Measurements from ENCODE around the gene NDUFS8. TPM values are rescaled to one million over a fixed set of nuclear protein-coding genes. Genes with fewer than 3 reads are reported as not detected.
A peak's percentile ranks its signal among the peaks of the same experiment; 100 is the strongest.

The NDUFS8 gene
- polyA plus RNA-seq, 4 donors, result 58.9 to 120 (median 74.8) TPM

- no peak for DNase-seq (ENCODE audit: low read depth in 4 of 4, low spot score in 3 of 4)
Measured at GRCh38 chr11:68002938-68003845, 27.3 kb upstream of the NDUFS8 start.

DNA sequence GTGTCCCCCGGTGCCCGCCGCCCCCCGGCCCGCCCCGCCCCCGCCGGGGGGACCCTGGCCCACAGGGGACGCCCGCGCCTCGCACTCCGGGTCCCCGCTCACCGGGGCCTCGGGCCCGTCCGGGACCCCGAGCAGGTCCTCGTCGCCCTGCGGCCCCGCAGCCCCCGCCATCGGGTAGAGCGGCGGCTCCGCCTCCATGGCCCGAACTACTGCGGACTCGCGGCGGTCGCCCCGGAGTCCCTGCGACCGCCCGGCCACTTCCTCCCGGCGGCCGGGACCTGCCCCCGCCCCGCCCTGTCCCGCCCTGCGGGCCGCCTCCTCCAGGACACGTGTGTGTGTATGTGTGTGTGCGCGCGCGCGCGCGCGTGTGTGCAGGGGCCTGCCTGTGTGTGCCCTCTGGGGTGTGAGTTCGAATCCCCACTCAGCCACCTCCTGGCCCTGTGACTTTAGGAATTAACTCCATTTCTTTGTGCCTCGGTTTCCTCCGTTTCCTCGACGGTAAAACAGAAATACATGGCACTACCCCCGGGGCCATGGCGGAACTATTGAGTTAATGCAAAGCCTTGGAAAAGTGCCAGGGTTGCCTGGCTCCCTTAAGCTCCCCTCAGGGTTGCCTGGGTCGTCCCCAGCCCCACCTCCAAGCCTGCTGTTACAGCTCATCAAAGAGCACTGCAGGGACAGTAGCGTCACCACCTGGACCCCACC is 26.5 kb upstream of the NDUFS8 start, which contains the start of gene UNC93B1:
TSS of gene UNC93B1 (minus strand) at position 252 of the 705 bp plus-strand sequence. CDS start at position 198, 54 bp downstream.
- DNase-seq (ENCODE audit: low read depth in 4 of 4, low spot score in 3 of 4), result peak in 2 of 4 donors; percentile 50

DNA sequence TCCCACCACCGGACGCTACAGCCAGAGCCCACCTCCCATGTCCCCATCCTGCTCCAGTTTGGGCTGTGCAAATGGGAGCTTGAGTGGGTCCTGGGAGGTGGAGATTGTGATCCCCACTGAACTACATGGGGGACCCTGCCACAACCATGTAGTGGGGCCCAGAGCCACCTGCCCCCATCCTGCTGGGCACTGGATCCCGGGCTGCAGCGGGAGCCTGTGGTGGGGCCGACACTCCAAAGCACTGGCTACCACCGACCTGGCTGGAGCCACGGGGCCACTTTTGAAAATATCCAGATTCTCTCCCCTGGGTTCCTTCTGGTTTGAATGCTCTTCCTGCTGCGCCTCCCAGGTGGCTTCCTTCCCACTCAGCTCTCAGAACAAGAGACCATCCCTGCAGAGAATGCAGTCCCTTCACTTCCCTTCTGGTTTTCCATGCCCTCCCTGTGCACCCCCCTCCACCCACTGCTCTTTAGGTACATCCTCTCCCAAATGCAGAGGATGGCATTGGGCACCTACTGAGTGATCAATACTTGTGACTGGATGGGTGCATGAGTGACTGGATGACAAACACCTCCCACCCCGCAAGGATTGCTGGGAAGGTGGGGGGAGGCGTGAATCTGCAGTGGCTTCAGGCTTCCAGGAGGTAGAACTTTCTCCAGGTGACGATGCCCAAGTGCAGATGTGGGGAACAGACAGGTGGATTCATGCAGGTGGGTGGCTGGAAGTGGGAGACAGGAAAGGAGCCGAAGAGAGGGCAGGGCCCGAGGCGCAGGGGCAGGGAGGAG is 25.7 kb upstream of the NDUFS8 start:
- DNase-seq (ENCODE audit: low read depth in 4 of 4, low spot score in 3 of 4), result no peak

DNA sequence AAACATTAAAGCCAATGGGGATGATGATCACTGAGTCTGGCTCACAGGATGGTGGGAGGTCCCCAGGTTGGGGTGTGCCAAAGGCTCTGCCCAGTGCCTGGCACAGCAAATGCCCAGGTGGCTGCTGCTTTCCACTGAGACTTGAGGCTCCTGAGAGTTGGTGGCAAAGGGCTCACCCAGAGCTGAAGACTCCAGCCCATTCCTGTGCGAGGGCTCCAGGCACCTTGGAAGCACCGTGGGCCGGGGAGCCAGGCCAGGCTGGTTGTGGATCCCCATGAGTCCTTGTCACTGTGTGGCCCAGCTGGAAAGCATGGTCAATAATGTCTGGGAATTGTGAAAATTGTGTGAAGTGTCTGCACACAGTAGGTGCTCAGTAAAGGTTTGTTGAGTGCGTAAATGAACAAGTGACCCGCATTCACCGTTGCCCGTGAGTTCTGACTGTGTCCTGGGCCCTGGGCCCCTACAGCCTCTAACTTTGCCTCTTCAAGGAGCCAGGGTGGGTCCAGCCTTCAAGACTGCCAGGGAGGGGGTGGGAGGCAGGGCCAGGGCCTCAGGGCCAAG is 23.8 kb upstream of the NDUFS8 start:
- no peak for DNase-seq (ENCODE audit: low read depth in 4 of 4, low spot score in 3 of 4)

DNA sequence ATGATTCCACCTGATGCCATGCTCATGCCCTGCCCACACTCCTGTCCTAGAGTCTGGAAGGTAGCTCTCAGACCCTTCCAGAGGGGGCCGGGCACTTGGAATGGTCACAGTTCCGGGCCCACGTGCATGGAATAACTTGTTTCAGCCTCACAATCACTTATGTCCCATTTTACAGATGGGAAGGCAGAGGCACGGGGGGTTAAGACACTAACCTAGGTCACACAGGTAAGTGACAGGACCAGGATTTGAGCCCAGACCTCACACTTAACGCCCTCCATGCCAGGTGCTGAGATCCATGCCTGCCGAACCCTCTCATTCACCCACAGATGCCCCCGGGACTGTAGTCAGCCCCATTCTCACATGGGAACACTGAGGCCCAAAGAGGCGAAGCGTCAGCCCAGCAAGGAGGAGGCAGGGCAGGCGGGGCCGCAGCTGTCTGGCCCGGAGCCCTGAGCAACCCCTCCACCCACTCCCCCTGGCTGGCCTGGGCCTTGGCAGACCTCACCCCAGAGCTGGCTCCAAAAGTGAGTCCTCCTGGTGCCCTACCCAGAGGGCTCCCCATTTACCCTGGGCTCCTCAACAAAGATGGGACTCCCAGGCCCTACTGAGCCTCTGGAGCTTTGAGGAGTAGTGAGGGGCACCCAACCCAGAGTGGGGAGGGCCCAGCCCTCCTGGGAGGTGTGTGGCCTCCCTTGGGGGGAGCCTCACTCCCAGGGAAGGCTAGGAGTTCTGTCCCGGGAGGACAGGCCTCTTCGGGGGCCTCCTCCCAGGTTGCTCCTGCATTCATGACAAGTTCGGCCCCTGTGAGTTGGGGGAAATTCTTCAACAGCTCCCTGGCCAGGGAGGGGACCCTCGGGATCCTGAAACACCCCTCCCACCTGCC is 22.7 kb upstream of the NDUFS8 start:
- DNase-seq (ENCODE audit: low read depth in 4 of 4, low spot score in 3 of 4), result no peak

DNA sequence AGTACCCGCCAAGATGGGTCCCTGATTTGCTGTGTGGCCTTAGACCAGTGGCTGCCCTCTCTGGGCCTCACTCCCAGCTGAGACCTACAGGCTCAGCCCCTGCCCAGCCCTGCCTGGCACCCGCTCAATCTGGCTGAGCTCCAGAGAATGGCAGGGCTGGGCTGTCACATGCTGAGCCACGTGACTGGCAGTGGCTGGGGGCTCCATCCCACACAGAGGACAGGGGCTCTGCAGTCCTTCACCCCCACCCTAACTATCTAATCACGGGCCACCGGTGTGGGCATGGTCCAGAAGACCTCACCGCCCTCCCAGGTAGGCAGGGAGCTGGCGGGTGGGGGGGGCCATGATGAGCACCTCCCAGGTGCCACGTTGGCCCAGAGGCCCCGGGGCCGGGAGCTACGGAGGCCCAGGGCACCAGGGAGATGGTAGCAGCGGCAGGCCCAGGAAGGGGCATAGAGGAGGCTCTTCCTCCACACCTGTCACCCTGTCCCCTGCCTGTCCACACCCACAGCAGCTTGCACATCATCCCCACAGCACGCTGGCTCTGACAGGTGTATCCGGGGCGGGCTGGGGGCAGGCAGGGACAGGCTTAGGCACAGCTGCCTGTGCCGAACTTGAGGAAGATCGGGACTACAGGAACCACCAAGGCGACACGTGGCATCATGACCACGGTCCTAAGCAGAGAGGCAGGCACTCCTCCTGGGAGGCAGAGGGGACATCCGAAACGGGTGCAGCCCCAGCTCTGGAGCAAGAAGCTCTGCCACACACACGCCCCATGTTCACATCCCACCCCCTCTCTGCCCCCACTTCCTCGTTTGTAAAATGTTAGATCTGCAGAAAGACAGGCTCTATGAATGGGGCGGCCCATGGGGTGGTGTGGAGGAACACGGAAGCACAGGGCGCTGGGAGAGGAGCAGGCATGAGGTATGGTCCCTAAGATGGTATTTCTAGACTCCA is 21.8 kb upstream of the NDUFS8 start:
- DNase-seq (ENCODE audit: low read depth in 4 of 4, low spot score in 3 of 4), result no peak

- no peak for DNase-seq (ENCODE audit: low read depth in 4 of 4, low spot score in 3 of 4)
Measured at GRCh38 chr11:68009391-68010089, 20.9 kb upstream of the NDUFS8 start.

- no peak for DNase-seq (ENCODE audit: low read depth in 4 of 4, low spot score in 3 of 4)
Measured at GRCh38 chr11:68010090-68011041, 20.1 kb upstream of the NDUFS8 start, which contains the start of gene ALDH3B1. ALDH3B1 (plus strand) TSS chr11:68010327; CDS start chr11:68015298, 4,971 bp downstream.

- DNase-seq (ENCODE audit: low read depth in 4 of 4, low spot score in 3 of 4), result no peak
Measured at GRCh38 chr11:68011051-68011943, 19.2 kb upstream of the NDUFS8 start.

GRCh38 chr11:68012044-68012842 is 18.2 kb upstream of the NDUFS8 start:
- DNase-seq (ENCODE audit: low read depth in 4 of 4, low spot score in 3 of 4), result no peak

GRCh38 chr11:68012843-68013610 is 17.5 kb upstream of the NDUFS8 start:
- no peak for DNase-seq (ENCODE audit: low read depth in 4 of 4, low spot score in 3 of 4)

DNA sequence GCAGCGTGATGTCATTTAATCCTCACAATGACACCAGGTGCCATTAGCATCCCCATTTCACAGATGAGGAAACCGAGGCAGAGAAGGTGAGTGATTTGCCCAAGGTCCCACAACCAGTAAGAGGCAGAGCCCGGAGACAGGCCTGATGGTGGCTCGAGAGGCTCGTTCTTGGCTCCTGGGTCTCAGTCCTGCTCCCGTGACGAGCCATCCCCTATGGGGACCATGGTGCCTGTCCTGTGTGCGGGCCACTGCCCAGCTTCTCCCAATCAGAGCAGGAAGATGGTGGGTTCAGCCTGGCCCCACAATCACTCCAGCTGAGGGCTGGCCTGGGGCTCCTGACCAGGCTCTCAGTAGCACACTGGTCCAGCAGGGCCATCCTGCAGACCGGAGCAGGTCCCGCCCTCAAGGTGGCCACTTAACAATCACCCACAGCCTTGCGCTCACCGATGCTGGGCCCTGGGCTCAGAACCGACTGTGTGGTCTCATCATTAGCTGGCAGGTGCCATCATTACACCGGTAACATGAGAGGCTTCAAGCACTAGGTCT is 16.8 kb upstream of the NDUFS8 start:
- DNase-seq (ENCODE audit: low read depth in 4 of 4, low spot score in 3 of 4), result no peak

DNA sequence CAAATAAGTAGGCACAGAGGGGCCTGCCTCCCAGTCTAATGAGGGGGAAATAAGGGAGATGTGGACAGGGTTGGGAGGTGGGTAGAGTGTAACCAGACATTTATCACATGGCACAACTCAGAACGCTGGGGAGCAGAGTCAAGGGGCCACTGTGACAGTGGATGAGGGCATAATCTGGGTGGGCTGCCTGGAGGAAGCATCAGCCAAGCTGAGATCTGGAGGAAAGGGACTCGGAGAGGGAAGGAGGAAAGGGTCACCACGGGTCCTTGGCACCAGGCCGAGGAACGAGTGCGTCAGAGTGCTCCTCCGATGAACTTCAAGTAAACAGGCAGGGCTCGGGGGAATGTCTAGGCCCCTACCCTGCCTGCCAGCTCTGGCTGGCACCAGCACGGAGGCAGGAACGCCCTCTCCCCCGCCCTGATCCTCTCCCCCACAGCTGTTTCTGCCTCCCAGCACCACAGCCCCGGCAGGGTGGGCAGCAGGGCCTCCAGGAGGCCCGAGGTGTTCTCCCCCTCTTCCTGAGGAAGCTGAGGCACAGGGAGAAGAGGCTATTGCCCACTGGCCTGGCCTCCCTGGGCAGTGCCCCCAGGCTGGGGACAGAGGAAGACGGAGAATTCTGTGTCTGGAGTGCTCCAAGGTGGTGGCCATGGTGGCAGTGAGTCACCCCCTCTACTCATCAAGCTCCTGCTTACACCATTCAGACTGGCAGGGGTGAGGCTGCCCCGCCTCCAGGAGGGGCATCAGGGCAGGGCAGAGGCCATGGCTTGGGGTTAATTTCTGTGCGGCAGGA is 16.1 kb upstream of the NDUFS8 start:
- DNase-seq (ENCODE audit: low read depth in 4 of 4, low spot score in 3 of 4), result no peak

All from left renal pelvis (tissue), 4 donors.